Measurements from ENCODE around the gene COX5B. TPM values are rescaled to one million over a fixed set of nuclear protein-coding genes. Genes with fewer than 3 reads are reported as not detected.
"Not testable (repeated sequence)": the region's sequence is repeated elsewhere in the genome, so short reads cannot be mapped to it uniquely, and the experiment has no call there.

Gene COX5B
- total RNA-seq, 1 donor from 2014 or later = 337 TPM

- DNase-seq = no peak
Observed at GRCh38 chr2:97673915-97674283, 28.0 kb downstream of the COX5B start.

- no peak for DNase-seq
Observed at GRCh38 chr2:97675430-97676113, 29.7 kb downstream of the COX5B start.

GRCh38 chr2:97676620-97677019 is 30.8 kb downstream of the COX5B start:
- no peak for DNase-seq

- peak; percentile 45 for DNase-seq
Observed at GRCh38 chr2:97677480-97677879, 31.6 kb downstream of the COX5B start.

- no peak for DNase-seq
Observed at GRCh38 chr2:97678298-97678697, 32.4 kb downstream of the COX5B start.

GRCh38 chr2:97687235-97687634 is 41.4 kb downstream of the COX5B start:
- DNase-seq = not testable (repeated sequence)

GRCh38 chr2:97688062-97688827 is 42.4 kb downstream of the COX5B start:
- DNase-seq = no peak

GRCh38 chr2:97691166-97691565 is 45.3 kb downstream of the COX5B start:
- no peak for DNase-seq

GRCh38 chr2:97693476-97693875 is 47.6 kb downstream of the COX5B start:
- DNase-seq = no peak

- DNase-seq = no peak
Observed at GRCh38 chr2:97695744-97696143, 49.9 kb downstream of the COX5B start.

GRCh38 chr2:97697252-97698235 is 51.7 kb downstream of the COX5B start:
- DNase-seq = peak; percentile 92

Other genes with a start within 250 kb of the COX5B start
- 41.0 and 67.0 TPM in 2 replicates for gene ANKRD36B, start 56.2 kb upstream of the COX5B start, total RNA-seq
- gene ACTR1B, start 18.0 kb downstream of the COX5B start, total RNA-seq = 76.3 and 81.2 TPM in 2 replicates
- gene C2orf92, start 23.7 kb downstream of the COX5B start, total RNA-seq = 0.88 and 3.4 TPM in 2 replicates
- 0.09 TPM in 1 of 2 replicates, not detected in the other for gene ZAP70, start 67.5 kb downstream of the COX5B start, total RNA-seq

Data from dermis blood vessel endothelial cell (primary cell).